IMR-90 (cell line): ENCODE results near the gene PAFAH1B1. TPM values are rescaled to one million over a fixed set of nuclear protein-coding genes. Genes with fewer than 3 reads are reported as not detected.

Experiments
- ATAC-seq: fragments of 200-7000 bp; cut with Tn5 transposase; 2 replicates; pipeline ENCODE4 v1.9.1; 2020; ENCODE audit warnings: low read depth, mild to moderate bottlenecking, moderate library complexity
- BruUV-seq: library from RNA; stranded (reverse); fragments of 400-500 nt; replicated peaks from 2 replicates; lab custom pipeline; 2021; lab: Mats Ljungman, UMichigan
- CTCF ChIA-PET: fragments of 300-600 bp; formaldehyde crosslinking; extraction: SDS; loops from one replicate; lab custom pipeline; 2021; ENCODE audit warnings: antibody characterized with exemption; lab: Yijun Ruan, JAX
- POLR2A ChIA-PET: fragments of 300-600 bp; sonication (Branson Sonifier 250); formaldehyde crosslinking; loops from one replicate; lab custom pipeline; 2022; ENCODE audit warnings: antibody characterized with exemption; ENCODE audit not compliant: unreplicated experiment; lab: Charles Lee
- DNase-seq: peaks from one replicate; pipeline ENCODE4 v3.0.0; 2013
- H2AFZ ChIP-seq: replicated peaks from 2 replicates; pipeline ENCODE3; 2013; ENCODE audit warnings: low read length, mild to moderate bottlenecking; ENCODE audit not compliant: poor library complexity
- H2AK5ac ChIP-seq: 2 replicates; pipeline ENCODE4 v1.6.1; 2013; ENCODE audit warnings: low read depth, low read length, inconsistent platforms
- H2AK9ac ChIP-seq: replicated peaks from 2 replicates; pipeline ENCODE3; 2013; ENCODE audit warnings: mild to moderate bottlenecking, low read depth, low read length, moderate library complexity; ENCODE audit not compliant: poor library complexity
- H2BK120ac ChIP-seq: 2 replicates; pipeline ENCODE4 v1.6.1; 2013; ENCODE audit warnings: low read depth, low read length, inconsistent platforms
- H2BK15ac ChIP-seq: 3 replicates; pipeline ENCODE4 v1.6.1; 2013; ENCODE audit warnings: low read depth, low read length, inconsistent platforms
- H2BK20ac ChIP-seq: 2 replicates; pipeline ENCODE4 v1.6.1; 2013; ENCODE audit warnings: low read depth, mild to moderate bottlenecking, inconsistent platforms, low read length, moderate library complexity
- H2BK5ac ChIP-seq: 2 replicates; pipeline ENCODE4 v1.6.1; 2013; ENCODE audit warnings: mild to moderate bottlenecking, low read depth, low read length, inconsistent platforms; ENCODE audit not compliant: poor library complexity, severe bottlenecking
- H3K14ac ChIP-seq: replicated peaks from 2 replicates; pipeline ENCODE4 v1.6.1; 2013; ENCODE audit warnings: low read depth, low read length, inconsistent platforms
- H3K18ac ChIP-seq: 2 replicates; pipeline ENCODE4 v1.6.1; 2013; ENCODE audit warnings: low read depth, low read length, control low read depth
- H3K23ac ChIP-seq: 2 replicates; pipeline ENCODE4 v1.6.1; 2013; ENCODE audit warnings: low read depth, low read length, inconsistent platforms
- H3K27ac ChIP-seq: 2 replicates; pipeline ENCODE4 v1.5.1; 2013; ENCODE audit warnings: mild to moderate bottlenecking, control low read depth, low read length; ENCODE audit not compliant: insufficient read depth
- H3K27me3 ChIP-seq: 2 replicates; pipeline ENCODE4 v1.6.1; 2013; ENCODE audit warnings: low read length; ENCODE audit not compliant: control insufficient read depth, insufficient read depth
- H3K36me3 ChIP-seq: 2 replicates; pipeline ENCODE4 v1.6.1; 2013; ENCODE audit warnings: low read length, mixed read lengths; ENCODE audit not compliant: control insufficient read depth, insufficient read depth
- H3K4ac ChIP-seq: 2 replicates; pipeline ENCODE4 v1.6.1; 2013; ENCODE audit warnings: low read depth, low read length, inconsistent platforms
- H3K4me1 ChIP-seq: 2 replicates; pipeline ENCODE4 v1.6.1; 2013; ENCODE audit warnings: low read length, mixed read lengths; ENCODE audit not compliant: control insufficient read depth, insufficient read depth
- H3K4me2 ChIP-seq: 2 replicates; pipeline ENCODE4 v1.6.1; 2013; ENCODE audit warnings: low read depth, mild to moderate bottlenecking, control low read depth, low read length, moderate library complexity
- H3K4me3 ChIP-seq: 2 replicates; pipeline ENCODE4 v1.5.1; 2013; ENCODE audit warnings: low read depth, mild to moderate bottlenecking, control low read depth, low read length, moderate library complexity; ENCODE audit not compliant: insufficient read depth
- H3K56ac ChIP-seq: 2 replicates; pipeline ENCODE4 v1.6.1; 2013; ENCODE audit warnings: low read length, inconsistent platforms; ENCODE audit not compliant: insufficient read depth; ENCODE audit errors: extremely low read depth
- H3K79me1 ChIP-seq, 2 experiments: 2 replicates each; pipeline ENCODE4 v1.6.1; 2013; ENCODE audit warnings: low read length in 2 of 2, inconsistent platforms in 1 of 2, low read depth in 1 of 2
- H3K9ac ChIP-seq: 2 replicates; pipeline ENCODE4 v1.6.1; 2013; ENCODE audit warnings: low read depth, low read length, control low read depth
- H3K9me1 ChIP-seq: 2 replicates; pipeline ENCODE4 v1.6.1; 2013; ENCODE audit warnings: low read length, inconsistent platforms; ENCODE audit not compliant: insufficient read depth
- H3K9me3 ChIP-seq: 2 replicates; pipeline ENCODE4 v1.6.1; 2013; ENCODE audit warnings: low read length; ENCODE audit not compliant: control insufficient read depth, insufficient read depth
- H4K20me1 ChIP-seq: 2 replicates; pipeline ENCODE4 v1.6.1; 2013; ENCODE audit warnings: low read length, inconsistent platforms; ENCODE audit not compliant: insufficient read depth
- H4K5ac ChIP-seq: 2 replicates; pipeline ENCODE4 v1.6.1; 2013; ENCODE audit warnings: mild to moderate bottlenecking, low read depth, low read length, control low read depth
- H4K8ac ChIP-seq, 2 experiments: 2 replicates each; pipeline ENCODE4 v1.6.1; 2013; ENCODE audit warnings: low read depth in 2 of 2, low read length in 2 of 2, control low read depth in 1 of 2, inconsistent platforms in 1 of 2
- H4K91ac ChIP-seq: 2 replicates; pipeline ENCODE4 v1.6.1; 2013; ENCODE audit warnings: low read depth, low read length, inconsistent platforms; ENCODE audit not compliant: insufficient read depth
- BHLHE40 ChIP-seq: fragments of 150-350 bp; IDR thresholded peaks from 2 replicates; pipeline ENCODE4 v1.6.1; 2016; ENCODE audit warnings: mild to moderate bottlenecking, low read depth, low read length
- CEBPB ChIP-seq: IDR thresholded peaks from 2 replicates; pipeline ENCODE4 v1.6.1; 2012; ENCODE audit warnings: low read depth, low read length, improper control_type of control experiment
- CHD1 ChIP-seq: IDR thresholded peaks from 2 replicates; pipeline ENCODE4 v1.6.1; 2012; ENCODE audit warnings: low read depth, low read length, improper control_type of control experiment
- ELK1 ChIP-seq: fragments of 150-350 bp; IDR thresholded peaks from 2 replicates; pipeline ENCODE4 v1.6.1; 2016; ENCODE audit warnings: low read depth, mild to moderate bottlenecking, low read length, moderate library complexity, borderline replicate concordance
- FOS ChIP-seq: fragments of 150-350 bp; IDR thresholded peaks from 2 replicates; pipeline ENCODE4 v1.6.1; 2016; ENCODE audit warnings: low read depth, low read length
- MAFK ChIP-seq: IDR thresholded peaks from 2 replicates; pipeline ENCODE4 v1.6.1; 2012; ENCODE audit warnings: low read depth, low read length, improper control_type of control experiment
- MAZ ChIP-seq: IDR thresholded peaks from 2 replicates; pipeline ENCODE4 v1.6.1; 2012; ENCODE audit warnings: low read depth, mild to moderate bottlenecking, low read length, improper control_type of control experiment, moderate library complexity, borderline replicate concordance
- MXI1 ChIP-seq: IDR thresholded peaks from 2 replicates; pipeline ENCODE4 v1.6.1; 2012; ENCODE audit warnings: low read depth, mild to moderate bottlenecking, low read length, moderate library complexity, borderline replicate concordance
- POLR2A ChIP-seq: IDR thresholded peaks from 2 replicates; pipeline ENCODE4 v1.6.1; 2012; ENCODE audit warnings: mild to moderate bottlenecking, low read depth, low read length
- RAD21 ChIP-seq: IDR thresholded peaks from 2 replicates; pipeline ENCODE4 v1.6.1; 2012; ENCODE audit warnings: low read length, improper control_type of control experiment
- RCOR1 ChIP-seq: IDR thresholded peaks from 2 replicates; pipeline ENCODE4 v1.6.1; 2012; ENCODE audit warnings: mild to moderate bottlenecking, low read length, improper control_type of control experiment; ENCODE audit not compliant: insufficient replicate concordance
- RFX5 ChIP-seq: IDR thresholded peaks from 2 replicates; pipeline ENCODE4 v1.8.0; 2012; ENCODE audit warnings: low read depth, mild to moderate bottlenecking, low read length, moderate library complexity
- SMC3 ChIP-seq: fragments of 150-350 bp; IDR thresholded peaks from 2 replicates; pipeline ENCODE4 v1.6.1; 2016; ENCODE audit warnings: low read depth, mild to moderate bottlenecking, antibody characterized with exemption, low read length, moderate library complexity
- USF2 ChIP-seq: fragments of 150-350 bp; IDR thresholded peaks from 2 replicates; pipeline ENCODE4 v1.6.1; 2017; ENCODE audit warnings: mild to moderate bottlenecking, antibody characterized with exemption, low read length, low read depth
- WGBS, 2 experiments: methylation state at CpG; one replicate each; pipeline versions ENCODE4 v1.1.5 to v1.1.7; 2013; ENCODE audit warnings: missing lambda C conversion rate in 2 of 2; ENCODE audit not compliant: insufficient read length in 1 of 2; ENCODE audit errors: extremely low coverage in 2 of 2; 5-methylcytosine and 5-hydroxymethylcytosine counted together
- dilution Hi-C: fragments of 300-500 bp; cut with HindIII; formaldehyde crosslinking; loops from one replicate; pipeline ENCODE4 v1.14.3; 2018; ENCODE audit warnings: low sequenced_read_pairs; ENCODE audit not compliant: unreplicated experiment
- in situ Hi-C: fragments of 300-500 bp; cut with MboI; formaldehyde crosslinking; loops from 3 replicates; pipeline ENCODE4 v1.14.3; 2019; ENCODE audit warnings: low sequenced_read_pairs, inconsistent platforms, mixed read lengths
- intact Hi-C: fragments of 100-400 bp; cut with micrococcal nuclease; formaldehyde crosslinking; loops from 2 replicates; pipeline ENCODE4 v1.10.0; 2022
- polyA plus RNA-seq, 3 experiments: library from polyadenylated mRNA; depleted of rRNA; stranded (reverse); fragments of >200 nt; gene quantifications; 2 replicates each; pipeline ENCODE4 v1.2.3, GENCODE V29; 2012; ENCODE audit warnings: low replicate concordance in 1 of 3
- total RNA-seq: library from RNA; depleted of rRNA; stranded (reverse); fragments of >200 nt; gene quantifications from 2 replicates; pipeline ENCODE4 v1.2.3, GENCODE V29; 2012

PAFAH1B1 gene
- total and polyA plus RNA-seq, 2 of the 4 experiments (the other 2 are of a cell fraction) = 64.5 to 127 TPM

GRCh38 chr17:2636169-2636930, 42.9 kb downstream of the PAFAH1B1 start:
- no peak overlapping the region for H3K9ac ChIP-seq
- peaks cover 15% of the 10 kb centered on the region for H3K36me3 ChIP-seq
- no TSS peak for BruUV-seq
- TF ChIP-seq USF2 = no peak
- no peak for TF ChIP-seq MXI1
- no peak for TF ChIP-seq CHD1
- no peak for TF ChIP-seq SMC3
- no peak for TF ChIP-seq RCOR1
- no peak for TF ChIP-seq ELK1
- TF ChIP-seq POLR2A = no peak
- no peak for TF ChIP-seq RFX5
- TF ChIP-seq RAD21 = no peak
- no peak for TF ChIP-seq BHLHE40
- TF ChIP-seq MAFK = no peak
- TF ChIP-seq MAZ = no peak
- TF ChIP-seq CEBPB = no peak
- TF ChIP-seq FOS = no peak
- peaks cover 77% of the 10 kb centered on the region for H4K20me1 ChIP-seq
- H3K4ac ChIP-seq = no peak overlapping the region
- ATAC-seq (no peak), DNase-seq (no peak)
- no peaks in the 10 kb centered on the region for H3K27me3 ChIP-seq
- ChIA-PET CTCF (no interaction called here), POLR2A (no interaction called here)
- H2AFZ ChIP-seq = no peak overlapping the region
- no peak overlapping the region for H3K4me2 ChIP-seq
- H3K79me1 ChIP-seq = peaks cover 5 to 70% of the 10 kb centered on the region in 2 experiments; a peak in 2 of 4 replicates
- no peak overlapping the region for H3K4me3 ChIP-seq
- H2BK15ac ChIP-seq = no peak overlapping the region
- in situ Hi-C loops (no loop called here), dilution Hi-C loops (no loop called here), intact Hi-C loops (no loop called here)
- H2AK5ac ChIP-seq = no peak overlapping the region
- H4K5ac ChIP-seq = no peak overlapping the region
- H3K4me1 ChIP-seq = peaks cover 2% of the 10 kb centered on the region
- peaks cover 18% of the 10 kb centered on the region for H3K9me1 ChIP-seq
- no peak overlapping the region for H3K56ac ChIP-seq
- no peak overlapping the region for H2BK120ac ChIP-seq
- H4K8ac ChIP-seq = no peak overlapping the region
- 96% methylated on average over 4 of the region's 13 CpGs; no CpG with 5 or more reads in 1 of the 2 experiments for WGBS, 2 experiments
- no peak overlapping the region for H3K27ac ChIP-seq
- H3K9me3 ChIP-seq = no peaks in the 10 kb centered on the region
- no peak overlapping the region for H2BK20ac ChIP-seq
- H4K91ac ChIP-seq = no peak overlapping the region
- no peak overlapping the region for H2AK9ac ChIP-seq
- H3K18ac ChIP-seq = no peak overlapping the region
- no peak overlapping the region for H3K23ac ChIP-seq
- no peak overlapping the region for H2BK5ac ChIP-seq
- no peak overlapping the region for H3K14ac ChIP-seq
